GM12873 (cell line): ENCODE measurements around the gene SERINC5.

ENCODE experiments used
- TF ChIP-seq, protein P1 (sequence below): IDR thresholded peaks from 2 replicates; pipeline ENCODE4 v1.5.1; 2012; ENCODE audit warnings: low read depth, mild to moderate bottlenecking, moderate library complexity, low read length, control low read depth; ENCODE audit not compliant: insufficient read depth; ENCODE audit errors: missing control alignments

The SERINC5 gene

DNA sequence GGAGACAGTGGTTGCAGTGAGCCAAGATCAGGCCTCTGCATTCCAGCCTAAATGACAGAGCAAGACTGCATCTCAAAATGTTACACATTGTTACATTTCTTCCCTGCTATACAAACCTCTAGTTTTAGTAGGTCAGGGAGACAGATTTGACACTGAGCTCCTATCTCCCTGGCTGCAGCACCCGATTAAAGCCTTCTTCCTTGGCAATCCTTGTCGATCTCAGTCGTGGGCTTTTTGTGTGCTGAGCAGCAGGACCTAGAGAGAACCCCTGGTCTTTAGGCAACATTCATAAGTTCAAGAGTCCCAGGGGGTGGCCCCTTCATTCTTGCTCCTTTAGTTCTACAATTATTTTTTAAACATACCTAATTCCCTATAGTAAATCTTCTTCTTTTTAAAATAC is 13.0 kb downstream of the SERINC5 start:
- TF ChIP-seq, protein P1, sequence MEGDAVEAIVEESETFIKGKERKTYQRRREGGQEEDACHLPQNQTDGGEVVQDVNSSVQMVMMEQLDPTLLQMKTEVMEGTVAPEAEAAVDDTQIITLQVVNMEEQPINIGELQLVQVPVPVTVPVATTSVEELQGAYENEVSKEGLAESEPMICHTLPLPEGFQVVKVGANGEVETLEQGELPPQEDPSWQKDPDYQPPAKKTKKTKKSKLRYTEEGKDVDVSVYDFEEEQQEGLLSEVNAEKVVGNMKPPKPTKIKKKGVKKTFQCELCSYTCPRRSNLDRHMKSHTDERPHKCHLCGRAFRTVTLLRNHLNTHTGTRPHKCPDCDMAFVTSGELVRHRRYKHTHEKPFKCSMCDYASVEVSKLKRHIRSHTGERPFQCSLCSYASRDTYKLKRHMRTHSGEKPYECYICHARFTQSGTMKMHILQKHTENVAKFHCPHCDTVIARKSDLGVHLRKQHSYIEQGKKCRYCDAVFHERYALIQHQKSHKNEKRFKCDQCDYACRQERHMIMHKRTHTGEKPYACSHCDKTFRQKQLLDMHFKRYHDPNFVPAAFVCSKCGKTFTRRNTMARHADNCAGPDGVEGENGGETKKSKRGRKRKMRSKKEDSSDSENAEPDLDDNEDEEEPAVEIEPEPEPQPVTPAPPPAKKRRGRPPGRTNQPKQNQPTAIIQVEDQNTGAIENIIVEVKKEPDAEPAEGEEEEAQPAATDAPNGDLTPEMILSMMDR, result no peak

- TF ChIP-seq, protein P1, result no peak
These were observed 15.4 kb downstream of the SERINC5 start for GRCh38 chr5:80240368-80240986.

DNA sequence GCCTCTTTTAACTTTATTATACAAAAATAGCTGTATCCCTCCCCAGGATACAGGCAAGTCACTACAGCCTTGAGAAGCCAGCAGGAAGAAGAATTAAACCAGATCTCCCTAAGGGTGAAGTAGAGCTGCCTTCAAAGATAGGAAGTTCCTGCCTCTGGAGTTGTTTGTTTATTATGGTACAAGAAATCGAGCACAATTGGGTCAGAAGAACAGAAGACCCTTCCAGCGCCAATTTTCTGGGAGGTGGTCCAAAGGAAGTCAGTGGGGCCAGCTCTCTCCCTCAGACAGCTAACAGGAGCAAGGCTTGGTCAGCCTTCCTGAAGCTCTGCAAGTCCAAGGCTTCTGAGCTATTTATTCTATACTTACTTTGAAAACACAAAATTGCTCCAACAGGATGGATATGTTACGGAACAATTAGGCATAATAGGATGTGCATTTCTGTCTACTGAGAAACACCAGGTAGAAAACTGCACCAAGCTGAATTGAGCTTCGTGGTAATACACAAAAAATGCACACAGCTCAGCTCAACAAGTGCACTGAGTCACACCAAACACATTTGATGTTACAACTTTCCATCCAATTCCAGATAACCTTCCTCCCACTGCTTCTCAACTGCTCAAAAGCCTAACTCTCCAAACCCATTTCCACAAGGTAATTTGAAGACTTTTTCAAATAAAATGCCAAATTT is 16.0 kb downstream of the SERINC5 start:
- TF ChIP-seq, protein P1, result no peak

DNA sequence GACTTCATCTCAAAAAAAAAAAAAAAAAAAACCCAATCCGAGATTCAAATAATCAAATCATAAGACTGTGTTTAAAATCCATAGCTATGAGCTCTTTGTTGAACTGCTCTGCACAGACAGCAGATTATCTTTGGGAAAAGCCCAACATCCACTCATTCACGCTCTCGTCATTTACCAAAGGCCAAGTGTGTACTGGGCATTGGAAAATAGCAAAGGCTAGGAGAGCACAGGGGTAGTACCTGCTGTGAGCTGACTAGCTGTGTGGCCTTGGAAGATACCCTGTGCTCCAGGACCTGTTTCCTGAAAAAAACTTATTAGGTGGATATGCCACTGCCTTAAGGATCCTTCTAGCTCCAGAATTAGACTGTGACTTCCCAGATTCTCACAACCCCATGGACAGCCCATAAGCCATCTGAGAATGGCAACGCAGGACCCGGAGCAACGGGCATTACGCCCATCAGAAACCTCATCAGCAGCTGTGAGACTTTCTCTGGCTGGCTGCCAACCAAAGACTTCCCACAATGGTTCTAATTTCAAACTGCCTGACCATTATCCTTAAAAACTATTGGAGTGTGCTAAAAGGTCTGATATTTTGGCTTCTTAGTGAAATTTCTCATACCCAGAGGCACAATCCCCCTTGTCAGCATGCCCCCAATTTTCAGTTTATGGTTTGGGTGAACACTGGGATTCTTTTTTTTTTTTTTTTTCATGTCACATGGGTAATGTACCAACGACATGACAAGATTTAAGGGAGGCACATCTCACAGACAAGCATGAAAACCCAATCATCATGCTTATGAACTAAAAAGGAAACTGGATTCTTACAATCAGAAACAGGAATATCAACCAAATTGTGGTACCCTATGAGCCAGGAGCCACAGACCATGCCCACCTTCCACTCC is 16.8 kb downstream of the SERINC5 start:
- TF ChIP-seq, protein P1, result no peak

DNA sequence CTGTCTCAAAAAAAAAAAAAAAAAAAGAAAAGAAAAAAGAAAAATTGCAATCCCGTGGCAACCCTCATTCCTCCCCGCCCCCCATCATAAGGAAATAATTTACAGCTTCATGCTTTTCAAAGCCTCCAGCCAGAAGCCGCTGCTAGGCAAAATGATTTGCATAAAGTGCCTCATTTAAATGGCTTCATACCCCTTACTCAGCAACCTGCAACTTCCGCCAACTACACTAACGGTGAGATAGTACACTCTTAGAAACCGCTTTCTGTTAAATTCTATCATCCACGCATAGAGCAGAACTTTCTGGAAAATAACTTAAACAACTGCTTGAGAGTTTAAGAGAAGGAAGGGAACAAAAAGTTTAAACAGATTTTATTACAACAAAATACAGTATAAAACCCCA is 17.8 kb downstream of the SERINC5 start:
- TF ChIP-seq, protein P1, result no peak

DNA sequence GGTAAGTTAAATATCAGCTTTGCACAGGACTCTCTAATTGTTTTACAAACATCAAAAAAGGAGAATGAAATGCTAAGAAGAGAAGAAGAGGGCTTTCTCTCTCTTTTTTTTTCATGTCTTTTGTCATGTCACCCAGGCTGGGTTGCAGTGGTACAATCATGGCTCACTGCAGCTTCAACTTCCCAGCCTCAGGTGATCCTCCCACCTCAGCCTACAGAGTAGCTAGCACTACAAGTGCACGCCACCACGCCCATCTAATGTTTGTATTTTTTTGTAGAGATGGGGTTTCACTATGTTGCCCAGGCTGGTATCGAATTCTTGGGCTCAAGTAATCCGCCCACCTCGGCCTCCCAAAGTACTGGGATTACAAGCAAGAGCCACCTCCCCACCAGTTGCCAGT is 18.6 kb downstream of the SERINC5 start:
- TF ChIP-seq, protein P1, result no peak
